ENCODE results near the gene LIMA1. TPM values are rescaled to one million over a fixed set of nuclear protein-coding genes. Genes with fewer than 3 reads are reported as not detected.

Gene LIMA1
- total RNA-seq, 6 donors from 2014 or later, result 55.2 to 126 (median 68.8) TPM

DNA sequence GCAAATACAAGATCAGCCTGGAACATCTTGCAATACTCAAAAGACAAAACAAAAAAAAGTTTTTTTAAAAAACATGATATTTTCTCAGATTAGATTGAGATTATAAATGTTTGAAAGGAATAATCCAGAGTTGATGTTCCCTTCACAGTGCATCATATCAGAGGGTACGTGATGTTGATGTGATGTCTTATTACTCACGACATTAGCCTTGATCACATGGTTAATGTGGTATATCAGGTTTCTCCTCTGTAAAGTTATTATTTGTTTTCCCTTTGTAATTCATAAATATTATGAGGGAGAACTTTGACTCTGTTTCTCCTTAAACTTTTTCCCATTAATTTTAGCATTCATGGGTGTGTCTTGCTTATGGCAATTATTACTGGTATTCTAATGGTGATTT is 26.6 kb downstream of the LIMA1 start:
- no peak overlapping the region for H3K27ac ChIP-seq
- TF ChIP-seq POLR2A (IDR thresholded peaks at IDR 0.05) (no peak), EP300 (IDR thresholded peaks at IDR 0.05) (no peak), POLR2AphosphoS5 (IDR thresholded peaks at IDR 0.05) (no peak)
- TF ChIP-seq, protein P1, sequence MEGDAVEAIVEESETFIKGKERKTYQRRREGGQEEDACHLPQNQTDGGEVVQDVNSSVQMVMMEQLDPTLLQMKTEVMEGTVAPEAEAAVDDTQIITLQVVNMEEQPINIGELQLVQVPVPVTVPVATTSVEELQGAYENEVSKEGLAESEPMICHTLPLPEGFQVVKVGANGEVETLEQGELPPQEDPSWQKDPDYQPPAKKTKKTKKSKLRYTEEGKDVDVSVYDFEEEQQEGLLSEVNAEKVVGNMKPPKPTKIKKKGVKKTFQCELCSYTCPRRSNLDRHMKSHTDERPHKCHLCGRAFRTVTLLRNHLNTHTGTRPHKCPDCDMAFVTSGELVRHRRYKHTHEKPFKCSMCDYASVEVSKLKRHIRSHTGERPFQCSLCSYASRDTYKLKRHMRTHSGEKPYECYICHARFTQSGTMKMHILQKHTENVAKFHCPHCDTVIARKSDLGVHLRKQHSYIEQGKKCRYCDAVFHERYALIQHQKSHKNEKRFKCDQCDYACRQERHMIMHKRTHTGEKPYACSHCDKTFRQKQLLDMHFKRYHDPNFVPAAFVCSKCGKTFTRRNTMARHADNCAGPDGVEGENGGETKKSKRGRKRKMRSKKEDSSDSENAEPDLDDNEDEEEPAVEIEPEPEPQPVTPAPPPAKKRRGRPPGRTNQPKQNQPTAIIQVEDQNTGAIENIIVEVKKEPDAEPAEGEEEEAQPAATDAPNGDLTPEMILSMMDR (IDR thresholded peaks at IDR 0.05), result no peak
- H3K4me3 ChIP-seq, result no peak overlapping the region
- no peaks in the 10 kb centered on the region for H3K9me3 ChIP-seq
- 93 to 94% methylated on average over 2 of the region's 2 CpGs for WGBS, 2 donors
- peaks cover 38 to 48% (median 41%) of the 10 kb centered on the region in 4 donors for H3K4me1 ChIP-seq
- ATAC-seq (ENCODE audit: low FRiP score in 2 of 2), result no peak
- DNase-seq, result no peak
- no peaks in the 10 kb centered on the region for H3K36me3 ChIP-seq
- no peaks in the 10 kb centered on the region for H3K27me3 ChIP-seq

DNA sequence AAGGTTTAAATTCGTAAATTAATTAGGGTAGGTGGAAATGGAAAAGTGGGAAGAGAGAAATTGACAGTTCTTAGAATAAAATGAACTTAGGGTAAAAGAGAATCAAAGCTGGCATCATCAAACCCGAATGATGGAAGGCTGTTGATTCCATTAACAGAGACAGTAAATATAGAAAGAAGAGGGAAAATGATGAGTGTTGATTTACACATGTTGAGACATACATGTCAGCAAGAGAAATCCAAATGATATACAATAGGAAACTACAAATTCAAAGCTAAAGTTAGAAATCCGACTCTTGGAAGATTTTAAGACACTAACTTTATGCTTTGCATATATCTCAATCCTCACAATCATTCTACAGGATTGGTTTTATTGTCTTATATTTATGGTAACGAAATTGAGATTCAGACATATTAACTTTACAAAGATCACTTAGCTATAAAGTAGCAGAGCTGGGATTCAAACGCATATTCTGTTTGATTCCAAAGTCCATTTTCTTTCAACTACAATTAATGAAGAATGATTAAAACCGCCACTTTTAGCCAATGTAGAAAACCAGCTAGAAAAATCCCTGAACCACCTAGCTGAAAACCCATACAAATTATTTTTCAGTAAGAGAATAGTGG is 30.2 kb downstream of the LIMA1 start:
- Histone ChIP-seq H3K36me3 (peaks cover 0 to 4% (median 0%) of the 10 kb centered on the region in 4 donors), H3K9me3 (no peaks in the 10 kb centered on the region), H3K4me3 (no peak overlapping the region), H3K4me1 (peaks cover 21 to 26% (median 25%) of the 10 kb centered on the region in 4 donors), H3K27ac (no peak overlapping the region), H3K27me3 (no peaks in the 10 kb centered on the region)
- 82 to 91% methylated on average over 6 of the region's 6 CpGs for WGBS, 2 donors
- ATAC-seq (ENCODE audit: low FRiP score in 2 of 2) (no peak), DNase-seq (no peak)
- TF ChIP-seq, protein P1 (IDR thresholded peaks at IDR 0.05), result no peak
- TF ChIP-seq POLR2A (IDR thresholded peaks at IDR 0.05) (no peak), POLR2AphosphoS5 (IDR thresholded peaks at IDR 0.05) (no peak), EP300 (IDR thresholded peaks at IDR 0.05) (no peak)

DNA sequence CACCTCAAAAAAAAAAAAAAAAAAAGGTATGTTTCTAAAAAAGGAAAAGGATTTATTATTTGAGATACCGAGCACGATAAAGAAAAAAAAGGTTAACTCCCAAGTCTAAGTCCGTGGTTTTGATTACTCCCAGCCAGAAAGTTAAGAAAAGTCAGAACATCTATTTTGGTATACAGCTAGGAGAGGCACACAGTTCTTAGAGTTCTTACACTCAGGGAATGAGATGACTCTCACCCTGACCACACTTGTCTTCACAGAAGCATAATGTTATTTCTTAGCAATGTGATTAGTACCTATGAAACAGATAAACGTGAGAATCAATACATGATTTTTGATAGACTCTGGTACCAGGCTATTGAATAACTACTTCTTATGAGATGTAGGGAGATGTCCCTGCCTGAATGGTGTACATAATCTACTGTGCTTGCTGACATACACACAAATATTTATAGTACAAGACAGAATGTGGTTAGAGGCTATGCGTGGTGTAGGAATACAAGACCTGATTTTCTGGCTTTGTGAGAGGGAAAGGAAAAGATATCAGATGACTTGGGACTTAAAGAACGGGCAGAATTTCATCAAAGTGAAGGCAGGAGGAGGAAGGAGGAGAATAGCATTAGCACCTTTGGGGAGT is 31.6 kb downstream of the LIMA1 start:
- peak overlapping the region in 1 of 4 donors; percentile 11 for H3K27ac ChIP-seq
- H3K4me3 ChIP-seq, result no peak overlapping the region
- no peaks in the 10 kb centered on the region for H3K9me3 ChIP-seq
- H3K36me3 ChIP-seq, result peaks cover 0 to 13% (median 3%) of the 10 kb centered on the region in 4 donors
- ATAC-seq (ENCODE audit: low FRiP score in 2 of 2), result no peak
- H3K4me1 ChIP-seq, result peaks cover 10 to 21% (median 17%) of the 10 kb centered on the region in 4 donors
- DNase-seq, result no peak
- TF ChIP-seq POLR2A (IDR thresholded peaks at IDR 0.05), result no peak
- no peak for TF ChIP-seq POLR2AphosphoS5 (IDR thresholded peaks at IDR 0.05)
- no peaks in the 10 kb centered on the region for H3K27me3 ChIP-seq
- 47 to 54% methylated on average over 6 of the region's 6 CpGs for WGBS, 2 donors

DNA sequence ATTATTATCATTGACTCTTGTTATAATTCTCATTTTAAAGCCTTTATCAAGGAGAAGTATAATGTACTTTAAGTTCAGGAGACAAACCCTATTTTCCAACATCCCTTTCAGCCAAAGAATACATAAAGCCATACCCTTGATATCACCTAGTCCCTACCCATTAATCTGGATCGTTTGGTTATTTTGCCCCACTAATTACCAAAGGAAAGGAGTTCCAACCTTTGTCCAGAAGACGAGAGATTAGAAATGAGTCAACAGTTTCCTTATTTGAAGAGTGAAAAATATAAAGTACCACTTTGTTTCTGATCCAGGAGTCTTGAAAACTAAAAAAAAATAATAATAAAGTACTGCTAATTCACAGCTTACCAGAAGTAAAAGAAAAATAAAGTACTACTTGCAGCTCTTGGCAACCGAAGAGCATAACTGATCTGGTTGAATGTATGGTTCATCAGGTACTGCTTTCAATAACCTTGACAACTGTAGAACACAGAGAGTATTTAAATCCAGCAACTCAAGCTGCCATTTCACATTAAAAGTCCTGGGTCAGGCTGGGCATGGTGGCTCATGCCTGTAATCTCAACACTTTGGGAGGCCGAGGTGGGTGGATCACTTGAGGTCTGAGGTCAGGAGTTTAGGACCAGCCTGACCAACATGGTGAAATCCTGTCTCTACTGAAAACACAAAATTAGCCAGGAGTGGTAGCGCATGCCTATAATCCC is 33.7 kb downstream of the LIMA1 start:
- peaks cover 0 to 25% (median 3%) of the 10 kb centered on the region in 4 donors for H3K36me3 ChIP-seq
- H3K9me3 ChIP-seq, result no peaks in the 10 kb centered on the region
- DNase-seq (no peak), ATAC-seq (ENCODE audit: low FRiP score in 2 of 2) (no peak)
- no peak overlapping the region for H3K4me3 ChIP-seq
- 59 to 65% methylated on average over 4 to 5 of the region's 5 CpGs for WGBS, 2 donors
- H3K4me1 ChIP-seq, result peaks cover 8 to 17% (median 13%) of the 10 kb centered on the region in 4 donors
- TF ChIP-seq POLR2AphosphoS5 (IDR thresholded peaks at IDR 0.05), result no peak
- TF ChIP-seq, protein P1 (IDR thresholded peaks at IDR 0.05), result no peak
- peak overlapping the region in 2 of 4 donors; percentile 9 to 30 for H3K27ac ChIP-seq
- H3K27me3 ChIP-seq, result no peaks in the 10 kb centered on the region

DNA sequence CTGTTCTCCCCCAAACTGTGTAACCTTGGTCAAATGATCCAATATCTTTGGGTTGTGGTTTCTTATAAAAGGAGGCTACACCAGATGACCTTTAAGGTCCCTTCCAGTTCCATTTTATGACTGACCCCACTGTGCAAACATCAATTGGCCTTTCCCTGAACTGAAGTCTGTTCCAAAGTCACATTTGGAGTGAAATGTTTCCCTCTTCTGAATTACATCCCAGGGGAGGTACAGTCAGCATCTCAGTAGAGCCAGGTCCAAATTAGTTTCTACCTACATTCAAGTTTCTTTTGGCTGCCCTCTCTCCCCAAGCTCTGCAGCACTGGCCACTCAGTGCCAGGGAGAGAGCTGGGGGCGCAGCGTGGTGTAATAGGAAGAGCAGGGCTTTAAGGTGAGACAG is 34.4 kb downstream of the LIMA1 start:
- Histone ChIP-seq H3K27me3 (no peaks in the 10 kb centered on the region), H3K4me1 (peaks cover 3 to 12% (median 8%) of the 10 kb centered on the region in 4 donors), H3K9me3 (no peaks in the 10 kb centered on the region), H3K4me3 (no peak overlapping the region), H3K27ac (peak overlapping the region in 1 of 4 donors; percentile 30), H3K36me3 (peaks cover 0 to 33% (median 3%) of the 10 kb centered on the region in 4 donors)
- WGBS, 2 donors, result 92 to 96% methylated on average over 2 of the region's 2 CpGs
- TF ChIP-seq EP300 (IDR thresholded peaks at IDR 0.05) (no peak), POLR2AphosphoS5 (IDR thresholded peaks at IDR 0.05) (no peak), POLR2A (IDR thresholded peaks at IDR 0.05) (no peak)
- TF ChIP-seq, protein P1 (IDR thresholded peaks at IDR 0.05), result no peak
- DNase-seq (no peak), ATAC-seq (ENCODE audit: low FRiP score in 2 of 2) (no peak)
